GM18519 (cell line): ENCODE results near the gene PNPLA3.
A peak's percentile ranks its signal among the peaks of the same experiment; 100 is the strongest.

Source experiments
- ATAC-seq: cut with Tn5 transposase; IDR thresholded peaks from one replicate; pipeline ENCODE4 v1.9.1; 2021; ENCODE audit warnings: mild to moderate bottlenecking, moderate library complexity; ENCODE audit not compliant: unreplicated experiment, low FRiP score

PNPLA3 gene

DNA sequence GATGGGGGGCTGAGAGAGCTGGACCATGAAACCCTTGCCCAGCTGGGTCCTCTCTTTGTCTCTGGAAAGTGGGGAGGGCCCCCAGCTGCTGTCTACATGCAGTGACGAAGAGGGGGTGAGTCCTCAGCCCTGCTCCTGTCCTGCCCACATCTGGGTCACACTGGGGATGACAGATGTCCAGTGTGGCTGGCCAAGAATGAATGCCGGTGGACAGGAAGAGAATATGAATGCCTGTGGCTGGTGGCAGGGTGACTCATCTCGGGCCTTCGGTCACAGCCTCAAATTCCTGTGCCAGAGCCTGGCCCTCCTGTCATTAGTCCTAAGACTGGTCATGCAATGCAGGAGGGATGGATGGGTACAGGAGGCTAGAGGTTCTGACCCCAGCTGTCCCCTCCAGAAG, 2.2 kb upstream of the PNPLA3 start:
- no peak for ATAC-seq

DNA sequence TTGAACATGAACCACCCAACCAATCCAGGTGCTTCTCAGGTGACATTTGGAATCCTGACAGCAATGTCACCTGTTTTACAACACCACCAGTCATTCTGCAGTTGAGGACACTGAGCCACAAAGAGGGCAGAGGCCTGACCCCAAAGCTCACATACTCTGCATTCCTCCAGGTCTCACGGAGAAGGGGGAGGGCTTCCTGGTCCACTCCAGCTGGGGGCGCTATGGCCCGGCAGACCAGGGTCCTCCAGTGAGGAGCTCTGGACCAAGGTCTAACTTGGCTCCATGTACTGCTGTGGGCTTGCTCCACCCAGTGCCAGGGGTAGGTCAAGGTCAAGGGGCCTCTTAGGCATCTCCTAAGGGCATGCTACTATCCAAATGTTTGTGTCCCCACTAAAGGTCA, 1.5 kb upstream of the PNPLA3 start:
- ATAC-seq = no peak

DNA sequence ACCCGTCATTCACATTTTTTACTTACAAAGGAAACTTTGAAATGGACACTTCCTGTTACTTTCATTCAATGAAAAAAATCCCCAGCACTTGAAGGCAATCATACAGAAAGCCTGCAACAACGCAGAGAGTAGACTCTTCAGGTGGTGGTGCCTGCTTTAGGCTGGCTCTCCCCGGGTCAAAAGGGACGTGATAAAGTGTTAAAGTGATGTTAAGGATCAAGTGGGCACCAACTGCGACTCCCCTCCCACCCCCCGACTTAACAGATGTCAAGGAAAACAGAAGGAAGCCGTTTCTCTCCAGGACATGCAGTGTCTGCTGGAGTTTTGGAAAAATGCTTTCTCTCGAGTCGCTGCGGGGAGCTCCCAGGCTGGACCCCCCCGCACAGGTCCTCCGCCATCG, 414 bp upstream of the PNPLA3 start:
- ATAC-seq = no peak

DNA sequence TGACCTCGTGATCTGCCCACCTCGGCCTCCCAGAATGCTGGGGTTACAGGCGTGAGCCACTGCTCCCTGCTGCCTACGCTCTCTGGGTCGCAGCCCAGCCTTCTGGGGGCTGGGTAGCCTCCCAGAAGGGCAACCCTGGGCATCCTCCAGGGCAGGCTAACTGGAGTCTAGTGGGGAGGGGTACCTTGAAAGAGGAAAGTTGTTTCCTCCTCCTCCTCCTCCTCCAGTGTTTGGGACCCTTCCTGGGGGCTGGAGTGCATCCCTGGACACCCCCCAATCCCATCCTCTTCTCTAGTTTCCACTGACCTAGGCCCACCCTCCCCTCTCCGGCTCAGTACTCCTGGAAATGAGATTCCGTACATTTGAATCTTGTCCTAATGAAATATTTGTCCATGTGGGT, 1.3 kb downstream of the PNPLA3 start:
- ATAC-seq = no peak

DNA sequence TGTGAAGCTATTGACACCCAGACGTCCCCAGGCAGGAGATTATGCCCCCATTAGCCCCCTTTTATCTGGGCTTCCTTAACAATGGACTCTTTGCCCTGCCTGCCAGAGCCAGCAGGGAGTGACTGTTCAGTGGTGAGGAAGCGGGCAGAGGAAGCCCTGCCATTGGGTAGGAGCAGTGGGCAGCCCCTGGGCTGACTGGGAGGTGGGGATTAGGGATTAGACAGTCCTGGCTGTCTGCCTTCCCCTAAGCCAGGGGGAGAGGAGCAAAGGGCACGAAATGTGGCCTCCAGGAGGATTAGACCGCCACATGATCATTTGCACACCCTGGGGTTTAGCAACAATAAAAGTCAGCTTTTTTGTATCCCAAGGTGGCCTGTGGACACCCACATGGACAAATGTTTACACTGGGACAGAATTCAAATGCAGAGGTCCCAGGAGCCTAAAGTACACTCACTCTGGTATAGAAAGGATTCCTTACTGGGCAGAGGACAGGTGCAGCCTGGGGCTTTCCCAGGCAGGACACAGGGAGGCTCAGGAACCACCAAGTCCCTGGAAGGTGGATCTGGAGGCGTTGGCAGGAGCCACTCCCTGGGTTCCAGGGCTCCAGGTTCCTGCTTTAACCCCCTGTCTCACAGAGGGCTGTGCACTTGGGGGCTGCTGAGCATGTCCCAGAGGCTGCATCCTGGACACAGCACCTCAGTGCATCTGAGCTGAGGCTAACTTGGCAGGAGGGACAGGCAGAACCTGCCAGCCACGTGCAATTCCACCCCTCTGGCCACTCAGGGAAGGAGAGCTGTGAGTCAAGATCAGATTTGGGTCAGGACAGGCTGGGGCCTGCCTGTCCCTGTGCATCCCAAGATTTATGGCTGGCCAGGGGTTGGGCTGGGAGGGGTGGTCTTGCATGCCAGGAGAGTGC, 2.1 kb downstream of the PNPLA3 start:
- no peak for ATAC-seq

DNA sequence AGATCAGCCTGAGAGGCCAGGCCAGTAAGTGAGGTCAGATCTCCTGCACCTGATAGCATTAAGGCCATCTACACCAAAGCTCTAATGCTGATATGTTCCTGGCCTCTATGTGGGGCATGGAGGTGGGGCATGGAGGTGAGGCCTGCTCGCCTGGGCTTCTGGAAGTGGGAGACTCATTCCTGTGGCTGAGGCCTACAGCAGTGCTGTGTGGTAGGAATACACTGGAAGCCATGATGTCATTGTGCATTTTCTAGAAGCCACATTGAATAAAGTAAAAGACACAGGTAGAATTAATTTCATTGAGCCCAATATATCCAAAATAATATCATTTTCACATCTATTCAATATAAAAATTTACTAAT, 2.7 kb downstream of the PNPLA3 start:
- ATAC-seq = no peak

DNA sequence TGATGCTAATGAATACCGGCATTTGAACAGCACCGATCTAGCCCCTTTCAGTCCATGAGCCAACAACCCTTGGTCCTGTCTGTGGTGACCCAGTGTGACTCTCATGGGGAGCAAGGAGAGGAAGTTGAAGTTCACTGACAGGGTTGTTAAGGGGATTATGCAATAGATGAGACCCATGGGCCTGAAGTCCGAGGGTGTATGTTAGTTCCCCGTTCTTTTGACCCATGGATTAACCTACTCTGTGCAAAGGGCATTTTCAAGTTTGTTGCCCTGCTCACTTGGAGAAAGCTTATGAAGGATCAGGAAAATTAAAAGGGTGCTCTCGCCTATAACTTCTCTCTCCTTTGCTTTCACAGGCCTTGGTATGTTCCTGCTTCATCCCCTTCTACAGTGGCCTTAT, 4.9 kb downstream of the PNPLA3 start:
- ATAC-seq = no peak

DNA sequence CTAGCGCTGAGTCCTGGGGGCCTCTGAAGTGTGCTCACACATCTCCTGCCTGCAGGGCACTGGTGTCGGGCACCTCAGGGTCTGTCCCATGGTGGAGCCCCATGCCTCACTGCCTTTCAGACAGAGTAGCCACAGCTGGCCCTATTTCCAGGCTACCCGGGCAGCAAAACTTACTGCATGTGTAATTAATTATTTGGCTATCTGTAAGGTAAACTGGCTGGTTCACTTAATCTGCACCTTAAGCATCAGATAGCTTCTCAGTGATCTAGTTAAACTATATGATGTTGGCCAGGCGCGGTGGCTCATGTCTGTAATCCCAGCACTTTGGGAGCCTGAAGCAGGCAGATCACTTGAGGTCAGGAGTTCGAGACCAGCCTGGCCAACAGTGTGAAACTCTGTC, 5.3 kb downstream of the PNPLA3 start:
- ATAC-seq = no peak

DNA sequence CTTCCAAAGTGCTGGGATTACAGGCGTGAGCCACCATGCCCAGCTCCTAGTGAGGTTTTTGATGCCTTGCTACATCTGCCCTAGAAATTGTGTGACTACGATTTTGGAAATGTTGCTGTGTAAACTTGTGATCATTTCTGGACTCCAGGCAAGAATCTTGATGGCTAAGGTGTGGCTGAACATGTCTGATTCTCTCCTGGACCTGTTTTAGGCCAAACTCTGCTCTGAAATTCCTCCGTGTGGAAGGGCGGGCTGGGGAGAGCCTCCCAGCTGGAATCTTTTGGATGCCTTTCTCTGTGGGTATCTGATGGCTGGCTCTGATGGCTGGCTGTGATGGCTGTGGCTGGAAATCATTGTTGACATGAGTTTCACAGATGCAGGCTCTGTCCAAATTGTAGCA, 8.2 kb downstream of the PNPLA3 start:
- no peak for ATAC-seq

DNA sequence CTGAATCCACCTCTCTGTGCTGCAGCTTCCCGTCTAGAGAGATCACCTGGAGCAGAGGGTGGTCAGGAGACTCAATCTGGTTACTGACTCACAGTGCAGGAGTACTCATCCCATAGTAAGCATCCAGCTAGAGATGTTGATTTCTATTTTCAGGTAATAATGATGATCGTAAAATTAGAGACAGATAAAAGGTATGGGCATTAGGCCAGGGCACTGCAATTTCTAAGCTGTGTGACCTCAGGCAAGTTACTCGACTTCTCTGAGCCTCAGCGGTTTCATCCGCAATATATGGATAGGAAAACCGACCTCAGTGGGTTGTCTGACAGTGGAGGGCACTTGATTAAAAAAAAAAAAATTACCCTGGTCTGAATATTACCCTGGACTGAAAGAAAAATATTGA, 17.8 kb downstream of the PNPLA3 start:
- no peak for ATAC-seq

DNA sequence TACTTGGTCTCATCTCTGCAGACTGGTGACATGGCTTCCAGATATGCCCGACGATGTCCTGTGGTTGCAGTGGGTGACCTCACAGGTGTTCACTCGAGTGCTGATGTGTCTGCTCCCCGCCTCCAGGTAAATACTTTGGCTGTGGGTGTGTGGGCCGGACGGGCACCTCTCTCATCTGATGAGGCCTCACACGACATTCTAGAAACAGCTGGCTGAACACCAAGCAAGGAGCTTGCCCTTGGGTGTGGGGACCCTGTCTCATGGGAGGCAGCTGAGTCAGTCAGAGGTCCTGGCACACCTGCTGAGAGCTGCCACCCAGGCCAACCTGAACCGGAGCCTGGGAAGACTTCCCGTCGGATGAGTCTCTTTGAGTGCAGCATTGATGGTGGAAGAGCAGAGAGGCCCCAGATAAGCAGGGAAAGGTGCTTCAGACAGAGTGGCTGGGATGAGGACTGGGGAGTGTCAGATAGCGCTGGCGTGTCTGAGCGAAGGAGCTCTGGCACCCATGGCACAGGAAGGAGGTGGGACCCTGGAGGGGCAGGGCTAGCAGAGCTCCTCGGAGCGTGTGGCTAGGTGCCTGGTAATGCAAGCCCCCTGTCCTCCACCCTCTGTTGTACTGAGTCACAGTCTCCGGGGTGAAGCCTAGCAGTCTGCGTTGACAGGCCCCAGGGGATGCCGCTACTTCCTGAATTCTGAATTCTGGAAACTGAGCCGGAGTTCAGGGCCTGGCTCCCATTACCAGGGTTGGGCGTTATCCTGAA, 21.2 kb downstream of the PNPLA3 start:
- no peak for ATAC-seq

DNA sequence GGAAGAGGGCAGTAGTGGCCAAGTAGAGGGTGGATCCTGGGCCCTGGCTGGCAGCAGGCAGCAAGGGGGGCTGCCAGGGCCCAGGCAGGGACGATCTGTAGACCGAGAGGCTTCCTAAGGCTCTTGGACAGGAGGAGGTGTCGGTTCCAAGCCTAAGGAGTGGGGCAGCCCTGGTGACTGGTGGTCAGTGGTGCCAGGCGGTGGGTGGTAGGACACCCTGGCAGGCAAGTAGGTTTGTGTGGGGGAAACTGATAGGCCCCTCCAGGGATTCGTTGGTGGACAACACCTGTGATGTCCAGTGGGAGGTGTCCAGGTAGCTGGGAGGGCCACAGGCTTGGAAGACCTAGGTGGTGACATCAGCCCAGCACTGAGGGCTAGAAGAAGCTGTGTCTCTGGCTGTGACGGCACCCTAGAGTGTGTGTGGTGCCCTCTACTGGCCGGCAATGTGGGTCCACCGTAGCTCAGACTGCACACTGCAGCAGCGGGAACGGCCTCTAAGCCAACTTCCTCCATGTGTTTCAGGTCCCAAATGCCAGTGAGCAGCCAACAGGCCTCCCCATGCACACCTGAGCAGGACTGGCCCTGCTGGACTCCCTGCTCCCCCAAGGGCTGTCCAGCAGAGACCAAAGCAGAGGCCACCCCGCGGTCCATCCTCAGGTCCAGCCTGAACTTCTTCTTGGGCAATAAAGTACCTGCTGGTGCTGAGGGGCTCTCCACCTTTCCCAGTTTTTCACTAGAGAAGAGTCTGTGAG, 22.2 kb downstream of the PNPLA3 start:
- no peak for ATAC-seq

DNA sequence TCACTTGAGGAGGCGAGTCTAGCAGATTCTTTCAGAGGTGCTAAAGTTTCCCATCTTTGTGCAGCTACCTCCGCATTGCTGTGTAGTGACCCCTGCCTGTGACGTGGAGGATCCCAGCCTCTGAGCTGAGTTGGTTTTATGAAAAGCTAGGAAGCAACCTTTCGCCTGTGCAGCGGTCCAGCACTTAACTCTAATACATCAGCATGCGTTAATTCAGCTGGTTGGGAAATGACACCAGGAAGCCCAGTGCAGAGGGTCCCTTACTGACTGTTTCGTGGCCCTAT, 22.7 kb downstream of the PNPLA3 start:
- ATAC-seq = no peak

DNA sequence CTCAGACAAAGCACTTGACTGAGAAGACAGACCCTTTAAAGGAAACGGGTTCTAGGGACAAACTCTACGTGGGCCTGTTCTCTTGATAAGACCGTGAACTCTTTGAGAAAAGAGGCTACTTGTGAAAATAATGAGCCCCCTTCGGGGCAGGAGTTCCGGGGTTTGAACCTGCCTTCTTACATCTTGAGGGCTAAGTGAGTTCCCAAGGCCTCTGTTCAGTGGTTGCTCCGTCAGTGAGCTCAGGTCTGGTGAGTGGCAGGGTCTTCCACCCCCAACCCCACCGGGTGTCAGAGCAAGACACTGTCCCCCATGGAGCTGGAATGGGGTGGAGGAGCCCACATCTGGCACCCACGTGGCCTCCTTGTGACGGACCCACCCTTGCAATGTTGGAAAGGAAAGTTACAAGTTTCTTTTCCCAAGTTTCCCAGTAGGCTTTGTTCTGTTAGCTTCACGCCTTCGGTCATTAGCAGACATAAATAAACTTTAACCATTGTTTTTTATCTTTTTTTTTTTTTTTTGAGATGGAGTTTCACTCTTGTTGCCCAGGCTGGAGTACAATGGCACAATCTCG, 25.3 kb downstream of the PNPLA3 start:
- ATAC-seq = no peak

DNA sequence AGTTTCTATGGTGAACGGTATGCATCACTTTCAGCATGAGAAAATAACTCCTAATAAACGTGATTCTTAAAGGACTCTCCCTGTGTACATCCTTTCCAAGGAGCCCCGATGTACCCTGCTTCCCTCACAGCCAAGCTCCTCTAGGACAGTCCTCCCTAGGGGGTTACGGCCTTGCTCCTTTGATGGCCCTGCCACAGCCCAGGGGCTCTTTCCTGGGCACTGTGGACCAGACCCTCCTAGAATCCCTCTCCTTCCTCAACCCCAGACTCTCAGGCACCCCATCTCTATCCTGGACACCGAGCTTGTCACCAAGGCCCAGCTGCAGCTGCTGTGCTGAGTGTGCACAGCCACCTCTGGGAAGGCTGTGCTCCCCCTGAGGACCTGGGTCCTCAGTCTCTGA, 27.8 kb downstream of the PNPLA3 start:
- no peak for ATAC-seq

DNA sequence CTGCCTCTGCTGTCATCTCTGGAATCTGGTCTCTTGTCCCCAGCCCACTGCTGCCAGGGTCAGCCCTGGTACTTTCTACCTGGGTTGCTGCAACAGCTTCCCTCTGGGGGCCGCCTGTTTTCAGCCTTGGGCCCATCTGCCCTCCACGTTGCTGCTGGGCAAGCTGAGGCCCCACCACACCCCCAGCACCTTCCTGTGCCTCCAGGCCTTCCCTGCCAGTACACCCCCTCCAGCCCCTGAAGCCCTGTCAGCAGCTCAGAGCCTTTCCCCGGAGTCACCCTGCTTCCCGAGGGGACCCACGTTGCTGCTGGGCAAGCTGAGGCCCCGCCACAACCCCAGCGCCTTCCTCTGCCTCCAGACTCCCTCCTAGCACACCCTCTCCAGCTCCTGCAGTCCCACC, 28.4 kb downstream of the PNPLA3 start:
- no peak for ATAC-seq

DNA sequence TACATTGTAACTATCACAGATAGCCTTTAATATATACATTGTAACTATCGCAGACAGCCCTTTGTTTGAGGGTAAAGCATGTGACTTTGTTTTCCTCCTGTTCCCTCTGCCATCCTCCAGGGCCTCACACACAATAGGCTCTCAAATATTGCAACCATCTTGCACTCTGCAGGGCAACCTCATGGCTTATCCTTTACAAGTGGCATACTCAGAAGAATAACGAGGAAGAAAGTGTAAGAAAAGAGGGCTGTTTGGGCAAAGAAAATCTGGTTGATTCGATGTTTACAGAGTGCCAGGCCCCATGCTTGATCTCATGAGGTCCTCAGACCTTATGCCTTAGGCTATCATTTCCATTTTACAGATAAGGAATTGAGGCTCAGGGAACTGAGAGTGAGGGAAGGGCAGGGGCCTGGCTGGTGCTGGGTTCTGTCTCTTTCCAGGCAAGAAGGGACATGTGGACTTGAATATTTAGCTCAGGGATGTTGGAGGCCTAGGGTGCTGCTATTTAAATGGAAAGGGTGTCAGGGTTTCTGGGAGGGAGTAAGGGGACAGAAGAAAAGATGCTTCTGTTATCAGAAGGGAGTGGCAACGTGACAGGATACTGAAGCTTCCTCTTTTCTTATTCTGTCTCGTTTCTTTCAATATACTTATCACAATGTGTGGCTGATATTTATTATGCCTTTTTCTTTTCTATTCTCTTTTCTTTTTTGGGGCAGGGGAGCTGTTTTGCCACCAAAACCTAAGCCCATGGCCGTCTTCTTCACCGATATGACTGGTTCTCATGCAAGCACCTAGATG, 30.6 kb downstream of the PNPLA3 start:
- ATAC-seq = no peak

DNA sequence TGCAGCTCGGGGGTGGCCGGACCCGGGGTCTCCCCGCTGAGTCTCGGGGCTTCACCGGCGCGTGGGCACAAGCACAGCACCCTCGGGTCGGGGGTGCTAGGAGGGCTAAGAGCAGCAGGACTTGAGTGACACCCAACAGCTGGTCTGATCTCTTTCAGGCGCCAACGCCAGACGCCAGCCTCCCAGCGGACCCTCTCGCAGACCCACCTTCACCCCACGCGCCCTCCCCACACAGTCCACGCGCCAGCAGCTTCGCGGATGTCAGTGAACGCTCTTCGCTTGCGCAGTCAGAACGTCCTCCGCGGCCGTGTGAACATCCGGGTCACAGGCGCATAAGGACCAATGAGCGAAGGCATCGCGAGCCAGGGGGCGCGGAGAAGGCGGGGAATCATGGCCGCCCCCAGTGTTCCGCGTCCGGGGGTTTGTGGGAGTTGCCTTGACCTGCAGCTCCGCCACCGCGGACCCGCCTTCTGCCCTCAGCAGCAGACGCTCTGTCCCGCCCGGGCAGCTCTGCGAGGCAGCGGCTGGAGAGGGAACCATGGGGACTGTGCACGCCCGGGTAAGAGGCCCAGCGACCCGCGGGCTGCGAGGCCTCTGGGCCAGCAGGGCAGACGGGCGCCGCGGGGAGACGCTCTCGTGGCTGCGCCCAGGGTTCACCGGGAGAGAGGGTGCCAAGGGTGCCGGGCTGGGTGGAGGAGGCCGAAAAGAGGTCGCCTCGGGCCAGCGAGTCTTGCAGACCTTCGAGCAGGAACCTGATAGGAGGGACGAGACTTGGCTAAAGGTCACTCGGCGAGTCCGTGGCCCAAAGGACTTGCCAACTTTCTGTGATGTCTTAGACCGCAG, 31.7 kb downstream of the PNPLA3 start, which contains the start of gene SAMM50:
SAMM50 (plus strand) TSS at position 403 of the 843 bp plus-strand sequence; CDS start at position 539, 136 bp downstream.
- ATAC-seq = peak; percentile 70
